C4-2B (cell line): ENCODE data around the gene PDE4B.

Experiments
- H3K27ac ChIP-seq: fragments of 450-650 bp; 2 replicates; pipeline ENCODE4 v1.5.1; 2017
- ZFX ChIP-seq: fragments of 450-650 bp; IDR thresholded peaks from 2 replicates; pipeline ENCODE4 v1.6.1; 2017
- TF ChIP-seq, protein P1 (sequence below): fragments of 450-650 bp; conservative IDR thresholded peaks from 2 replicates; pipeline ENCODE4 v1.5.1; 2017; ENCODE audit warnings: mild to moderate bottlenecking

The PDE4B gene

GRCh38 chr1:66140072-66140471, 347.4 kb downstream of the PDE4B start:
- no peak overlapping the region for H3K27ac ChIP-seq
- TF ChIP-seq, protein P1, sequence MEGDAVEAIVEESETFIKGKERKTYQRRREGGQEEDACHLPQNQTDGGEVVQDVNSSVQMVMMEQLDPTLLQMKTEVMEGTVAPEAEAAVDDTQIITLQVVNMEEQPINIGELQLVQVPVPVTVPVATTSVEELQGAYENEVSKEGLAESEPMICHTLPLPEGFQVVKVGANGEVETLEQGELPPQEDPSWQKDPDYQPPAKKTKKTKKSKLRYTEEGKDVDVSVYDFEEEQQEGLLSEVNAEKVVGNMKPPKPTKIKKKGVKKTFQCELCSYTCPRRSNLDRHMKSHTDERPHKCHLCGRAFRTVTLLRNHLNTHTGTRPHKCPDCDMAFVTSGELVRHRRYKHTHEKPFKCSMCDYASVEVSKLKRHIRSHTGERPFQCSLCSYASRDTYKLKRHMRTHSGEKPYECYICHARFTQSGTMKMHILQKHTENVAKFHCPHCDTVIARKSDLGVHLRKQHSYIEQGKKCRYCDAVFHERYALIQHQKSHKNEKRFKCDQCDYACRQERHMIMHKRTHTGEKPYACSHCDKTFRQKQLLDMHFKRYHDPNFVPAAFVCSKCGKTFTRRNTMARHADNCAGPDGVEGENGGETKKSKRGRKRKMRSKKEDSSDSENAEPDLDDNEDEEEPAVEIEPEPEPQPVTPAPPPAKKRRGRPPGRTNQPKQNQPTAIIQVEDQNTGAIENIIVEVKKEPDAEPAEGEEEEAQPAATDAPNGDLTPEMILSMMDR = no peak
- TF ChIP-seq ZFX = no peak

GRCh38 chr1:66143651-66144050, 351.0 kb downstream of the PDE4B start:
- TF ChIP-seq ZFX = no peak
- TF ChIP-seq, protein P1 = no peak
- no peak overlapping the region for H3K27ac ChIP-seq

GRCh38 chr1:66147226-66147835, 354.6 kb downstream of the PDE4B start:
- TF ChIP-seq, protein P1 = no peak
- TF ChIP-seq ZFX = no peak

GRCh38 chr1:66152034-66152433, 359.3 kb downstream of the PDE4B start:
- no peak for TF ChIP-seq ZFX
- TF ChIP-seq, protein P1 = no peak
- H3K27ac ChIP-seq = no peak overlapping the region

More at GRCh38 chr1:66147226-66147835, 354.6 kb downstream of the PDE4B start:
- H3K27ac ChIP-seq = no peak overlapping the region

GRCh38 chr1:66154394-66154793, 361.7 kb downstream of the PDE4B start:
- no peak overlapping the region for H3K27ac ChIP-seq
- TF ChIP-seq ZFX = no peak
- TF ChIP-seq, protein P1 = no peak

- no peak for TF ChIP-seq ZFX
- TF ChIP-seq, protein P1 = no peak
- H3K27ac ChIP-seq = no peak overlapping the region
Observed at GRCh38 chr1:66156144-66156543, 363.4 kb downstream of the PDE4B start.

GRCh38 chr1:66159800-66160199, 367.1 kb downstream of the PDE4B start:
- H3K27ac ChIP-seq = no peak overlapping the region
- TF ChIP-seq ZFX = no peak
- TF ChIP-seq, protein P1 = no peak
